Calu3 (cell line): ENCODE results near the gene HIPK3. TPM values are rescaled to one million over a fixed set of nuclear protein-coding genes. Genes with fewer than 3 reads are reported as not detected.

Experiments
- BruUV-seq: library from RNA; stranded (reverse); fragments of 400-500 nt; replicated peaks from 2 replicates; lab custom pipeline; 2021; lab: Mats Ljungman, UMichigan
- CTCF ChIA-PET: fragments of 300-600 bp; sonication (Branson Sonifier 250); formaldehyde crosslinking; loops from one replicate; lab custom pipeline; 2022; ENCODE audit warnings: antibody characterized with exemption; lab: Charles Lee
- DNase-seq: peaks from one replicate; pipeline ENCODE4 v3.0.0; 2022
- H3K27ac Mint-ChIP-seq: one replicate; pipeline ENCODE4 v1.8.0; 2022; ENCODE audit warnings: mixed read lengths; ENCODE audit not compliant: unreplicated experiment
- H3K27me3 Mint-ChIP-seq: one replicate; pipeline ENCODE4 v1.8.0; 2022; ENCODE audit warnings: mixed read lengths; ENCODE audit not compliant: unreplicated experiment
- H3K36me3 Mint-ChIP-seq: one replicate; pipeline ENCODE4 v1.8.0; 2022; ENCODE audit warnings: mild to moderate bottlenecking, moderate library complexity, mixed read lengths; ENCODE audit not compliant: insufficient read depth, unreplicated experiment
- H3K4me1 Mint-ChIP-seq: one replicate; pipeline ENCODE4 v1.8.0; 2022; ENCODE audit warnings: mild to moderate bottlenecking, low read depth, mixed read lengths; ENCODE audit not compliant: unreplicated experiment
- H3K4me3 Mint-ChIP-seq: one replicate; pipeline ENCODE4 v1.8.0; 2022; ENCODE audit warnings: mild to moderate bottlenecking, low read depth, moderate library complexity, mixed read lengths; ENCODE audit not compliant: unreplicated experiment
- H3K9me3 Mint-ChIP-seq: one replicate; pipeline ENCODE4 v1.8.0; 2022; ENCODE audit warnings: low read depth, mixed read lengths; ENCODE audit not compliant: unreplicated experiment
- CTCF ChIP-seq: fragments of 200-600 bp; IDR thresholded peaks from one replicate; pipeline ENCODE4 v1.8.0; 2022; ENCODE audit warnings: antibody characterized with exemption; ENCODE audit not compliant: unreplicated experiment
- intact Hi-C: fragments of 100-400 bp; cut with micrococcal nuclease; formaldehyde crosslinking; loops from one replicate; pipeline ENCODE4 v1.10.0; 2022; ENCODE audit not compliant: unreplicated experiment
- total RNA-seq: library from RNA; stranded (reverse); gene quantifications from 2 replicates; pipeline ENCODE4 v1.2.3, GENCODE V29; 2022

HIPK3 gene
- total RNA-seq, 1 experiment from 2014 or later, result 53.6 TPM

GRCh38 chr11:33373636-33374035 lies 116.5 kb downstream of the HIPK3 start:
- Mint-ChIP-seq H3K27me3 (no peaks in the 10 kb centered on the region), H3K9me3 (no peaks in the 10 kb centered on the region), H3K4me1 (peaks cover 66% of the 10 kb centered on the region), H3K27ac (peak overlapping the region; percentile 51), H3K4me3 (no peak overlapping the region), H3K36me3 (peaks cover 16% of the 10 kb centered on the region)
- intact Hi-C loops, result loop anchor here (10.0 kb wide), 1 partner anchor 161 kb away; no protein-coding TSS in a partner anchor
- no peak for DNase-seq
- no peak for TF ChIP-seq CTCF
- BruUV-seq, result no TSS peak
- CTCF ChIA-PET, result interaction anchor here (0.7 kb wide), 1 partner anchor 248 kb away, joined by 3 read pairs; no protein-coding TSS in a partner anchor

GRCh38 chr11:33375236-33375635 lies 118.1 kb downstream of the HIPK3 start:
- Mint-ChIP-seq H3K4me1 (peaks cover 53% of the 10 kb centered on the region), H3K36me3 (peaks cover 16% of the 10 kb centered on the region), H3K9me3 (no peaks in the 10 kb centered on the region), H3K4me3 (peak overlapping the region; percentile 68), H3K27me3 (no peaks in the 10 kb centered on the region), H3K27ac (no peak overlapping the region)
- no peak for TF ChIP-seq CTCF
- intact Hi-C loops, result loop anchor here (10.0 kb wide), 1 partner anchor 160 kb away; no protein-coding TSS in a partner anchor
- DNase-seq, result no peak
- CTCF ChIA-PET, result no interaction called here
- no TSS peak for BruUV-seq

GRCh38 chr11:33375688-33376311 lies 118.6 kb downstream of the HIPK3 start, which contains the start of gene KIAA1549L:
KIAA1549L (plus strand) TSS chr11:33376108.
- peak within 1 kb of the TSS; percentile 68 for H3K4me3 Mint-ChIP-seq
- H3K9me3 Mint-ChIP-seq, result no peaks in the 10 kb centered on the region
- TF ChIP-seq CTCF, result no peak
- no peak within 1 kb of the TSS for H3K27ac Mint-ChIP-seq
- CTCF ChIA-PET, result no interaction called here
- no peaks in the 10 kb centered on the region for H3K27me3 Mint-ChIP-seq
- peaks cover 16% of the 10 kb centered on the region for H3K36me3 Mint-ChIP-seq
- DNase-seq, result peak; percentile 34
- BruUV-seq, result no TSS peak
- intact Hi-C loops, result loop anchor here (10.0 kb wide), 1 partner anchor 159 kb away; no protein-coding TSS in a partner anchor
- H3K4me1 Mint-ChIP-seq, result peaks cover 47% of the 10 kb centered on the region

- Mint-ChIP-seq H3K36me3 (peaks cover 9% of the 10 kb centered on the region), H3K4me1 (peaks cover 39% of the 10 kb centered on the region), H3K4me3 (peak overlapping the region; percentile 68), H3K27me3 (no peaks in the 10 kb centered on the region), H3K9me3 (no peaks in the 10 kb centered on the region), H3K27ac (no peak overlapping the region)
- CTCF ChIA-PET, result interaction anchor here (1.2 kb wide), 1 partner anchor 366 kb away, joined by 4 read pairs; no protein-coding TSS in a partner anchor
- intact Hi-C loops, result loop anchor here (10.0 kb wide), 1 partner anchor 158 kb away; no protein-coding TSS in a partner anchor
- DNase-seq, result peak; percentile 59
- no TSS peak for BruUV-seq
- no peak for TF ChIP-seq CTCF
Measured at GRCh38 chr11:33376331-33377310, 119.4 kb downstream of the HIPK3 start.
